CD14-positive monocyte (primary cell): ENCODE results near the gene CELA3B. TPM values are rescaled to one million over a fixed set of nuclear protein-coding genes. Genes with fewer than 3 reads are reported as not detected.
"Not testable (repeated sequence)": the region's sequence is repeated elsewhere in the genome, so short reads cannot be mapped to it uniquely, and the experiment has no call there.

Experiments used
- DNase-seq, 3 donors: peaks; one replicate each; pipeline ENCODE4 v3.0.0-alpha.2; 2011 to 2022
- H2AFZ ChIP-seq: 2 replicates; pipeline ENCODE4 v1.6.0; 2012; ENCODE audit warnings: mild to moderate bottlenecking, low read depth, low read length, inconsistent platforms; ENCODE audit not compliant: insufficient read depth, poor library complexity, severe bottlenecking
- H3K27ac ChIP-seq, 2 donors: 1 replicate in 1 of 2; 2 replicates in 1 of 2; pipeline ENCODE4 v1.5.1; 2012 to 2013; ENCODE audit warnings: low read length in 2 of 2, control low read depth in 1 of 2, inconsistent platforms in 1 of 2, low read depth in 1 of 2, mild to moderate bottlenecking in 1 of 2
- H3K27me3 ChIP-seq, 2 donors: one replicate each; pipeline versions ENCODE4 v1.6.0 to v1.6.1; 2011 to 2013; ENCODE audit warnings: low read length in 2 of 2; ENCODE audit not compliant: control insufficient read depth in 2 of 2, insufficient read depth in 2 of 2
- H3K36me3 ChIP-seq, 2 donors: replicated peaks in 1 of 2; 1 replicate in 1 of 2; 2 replicates in 1 of 2; pipeline versions ENCODE4 v1.5.1 to v1.6.1; 2012 to 2013; ENCODE audit warnings: low read length in 2 of 2, control low read depth in 1 of 2, inconsistent platforms in 1 of 2, mild to moderate bottlenecking in 1 of 2; ENCODE audit not compliant: insufficient read depth in 2 of 2, control insufficient read depth in 1 of 2
- H3K4me1 ChIP-seq, 2 donors: 1 replicate in 1 of 2; 2 replicates in 1 of 2; pipeline versions ENCODE4 v1.5.1 to v1.6.1; 2012 to 2013; ENCODE audit warnings: low read length in 2 of 2, control low read depth in 1 of 2, inconsistent platforms in 1 of 2, mild to moderate bottlenecking in 1 of 2, moderate library complexity in 1 of 2; ENCODE audit not compliant: insufficient read depth in 2 of 2, control insufficient read depth in 1 of 2
- H3K4me2 ChIP-seq: replicated peaks from 2 replicates; pipeline ENCODE3; 2012; ENCODE audit warnings: low read length, moderate library complexity, mild to moderate bottlenecking; ENCODE audit not compliant: poor library complexity, severe bottlenecking; ENCODE audit errors: extremely low read depth
- H3K4me3 ChIP-seq, 3 experiments: fragments of 200-600 bp in 1 of 3; sonication (generic) in 1 of 3; replicated peaks in 1 of 3; 1 replicate in 2 of 3; 2 replicates in 1 of 3; pipeline ENCODE4 v1.5.1; 2011 to 2013; ENCODE audit warnings: low read length in 3 of 3, mild to moderate bottlenecking in 3 of 3, control low read depth in 2 of 3, low read depth in 2 of 3, inconsistent platforms in 1 of 3, moderate library complexity in 1 of 3
- H3K79me2 ChIP-seq: 2 replicates; pipeline ENCODE4 v1.6.0; 2012; ENCODE audit warnings: mild to moderate bottlenecking, control low read depth, inconsistent platforms, low read length, moderate library complexity; ENCODE audit not compliant: insufficient read depth
- H3K9ac ChIP-seq: 2 replicates; pipeline ENCODE4 v1.6.0; 2017; ENCODE audit warnings: low read length, mild to moderate bottlenecking; ENCODE audit not compliant: insufficient read depth, poor library complexity, severe bottlenecking
- H3K9me3 ChIP-seq, 2 donors: replicated peaks in 1 of 2; 1 replicate in 1 of 2; 2 replicates in 1 of 2; pipeline versions ENCODE4 v1.5.1 to v1.6.1; 2012 to 2013; ENCODE audit warnings: low read length in 2 of 2, control low read depth in 1 of 2; ENCODE audit not compliant: control insufficient read depth in 1 of 2, insufficient read depth in 1 of 2
- H4K20me1 ChIP-seq: 2 replicates; pipeline ENCODE4 v1.6.0; 2012; ENCODE audit warnings: mild to moderate bottlenecking, low read length, control low read depth, moderate library complexity; ENCODE audit not compliant: insufficient read depth
- H3K27ac Mint-ChIP-seq, 7 donors: one replicate each; pipeline ENCODE4 v1.8.0; 2020; ENCODE audit warnings: mild to moderate bottlenecking in 7 of 7, mixed read lengths in 7 of 7, moderate library complexity in 6 of 7, inconsistent platforms in 2 of 7
- H3K27me3 Mint-ChIP-seq, 3 donors: one replicate each; pipeline ENCODE4 v1.8.0; 2021 to 2022; ENCODE audit warnings: low read depth in 3 of 3, mild to moderate bottlenecking in 3 of 3, mixed read lengths in 3 of 3, moderate library complexity in 3 of 3, inconsistent platforms in 1 of 3
- H3K36me3 Mint-ChIP-seq, 2 donors: one replicate each; pipeline ENCODE4 v1.8.0; 2020; ENCODE audit warnings: mixed read lengths in 2 of 2, inconsistent platforms in 1 of 2, mild to moderate bottlenecking in 1 of 2
- H3K4me1 Mint-ChIP-seq: one replicate; pipeline ENCODE4 v1.8.0; 2020; ENCODE audit warnings: mild to moderate bottlenecking, mixed read lengths
- H3K4me3 Mint-ChIP-seq, 2 donors: one replicate each; pipeline ENCODE4 v1.8.0; 2020; ENCODE audit warnings: mild to moderate bottlenecking in 2 of 2, mixed read lengths in 2 of 2, moderate library complexity in 1 of 2
- H3K9me3 Mint-ChIP-seq, 7 donors: one replicate each; pipeline ENCODE4 v1.8.0; 2020 to 2022; ENCODE audit warnings: mixed read lengths in 7 of 7, mild to moderate bottlenecking in 6 of 7, moderate library complexity in 6 of 7, inconsistent platforms in 2 of 7
- CTCF ChIP-seq: fragments of 200-600 bp; IDR thresholded peaks from one replicate; pipeline ENCODE4 v1.8.0; 2022; ENCODE audit warnings: antibody characterized with exemption, mild to moderate bottlenecking
- whole genome bisulfite sequencing: methylation state at CpG from one replicate; pipeline ENCODE4 v1.1.5; 2013; ENCODE audit warnings: missing lambda C conversion rate; ENCODE audit not compliant: insufficient coverage; 5-methylcytosine and 5-hydroxymethylcytosine counted together
- intact Hi-C, 2 donors: fragments of 100-400 bp; cut with micrococcal nuclease; formaldehyde crosslinking; loops; one replicate each; pipeline versions ENCODE4 v1.15.0 to v1.15.1; 2023
- polyA minus RNA-seq: library from RNA; depleted of rRNA, polyadenylated mRNA; stranded (reverse); fragments of >200 nt; gene quantifications from 2 replicates; pipeline ENCODE4 v1.2.3, GENCODE V29; 2012
- polyA plus RNA-seq, 3 donors: library from polyadenylated mRNA; depleted of rRNA in 1 of 3; unstranded in 2 of 3; stranded (reverse) in 1 of 3; fragments of 300-500 nt in 2 of 3; fragments of >200 nt in 1 of 3; fragmentation: Illumina TruSeq in 2 of 3; gene quantifications; 1 replicate in 2 of 3; 2 replicates in 1 of 3; pipeline ENCODE4 v1.2.3, GENCODE V29; 2012 to 2021
- total RNA-seq, 12 experiments: library from RNA in 1 of 12; stranded (reverse) in 1 of 12; fragments of 120-200 nt in 1 of 12; gene quantifications; one replicate each; pipeline ENCODE4 v1.2.4 and lab custom pipeline; 2013 to 2026; ENCODE audit warnings: mixed read lengths in 6 of 12, inconsistent platforms in 1 of 12

CELA3B gene
- total RNA-seq (2013) = not detected
- polyA plus RNA-seq = not detected
- polyA minus RNA-seq = not detected in 2 replicates
- total RNA-seq (lab: John Stamatoyannopoulos, UW) = 0 to 0.45 (median 0) reads per million in 11 experiments

- H3K4me1 Mint-ChIP-seq, H3K36me3 Mint-ChIP-seq, H3K4me2 ChIP-seq, H2AFZ ChIP-seq, H3K4me1 ChIP-seq, H3K36me3 ChIP-seq, intact Hi-C loops, H3K9ac ChIP-seq, H3K79me2 ChIP-seq, DNase-seq, H3K27ac ChIP-seq, H3K27me3 Mint-ChIP-seq, H3K4me3 ChIP-seq, H3K4me3 Mint-ChIP-seq, H3K27me3 ChIP-seq, H3K9me3 Mint-ChIP-seq, H3K9me3 ChIP-seq, H4K20me1 ChIP-seq: not testable (repeated sequence)
- H3K27ac Mint-ChIP-seq = peak within 1 kb of the TSS in 1 of 7 donors; percentile 37
- 100% methylated on average over 6 of the region's 9 CpGs for WGBS
These were observed at the start of gene CELA3B for GRCh38 chr1:21976703-21977239. TSS of gene CELA3B (plus strand) at chr1:21977022. CDS start at chr1:21977040, 18 bp downstream.

GRCh38 chr1:21927533-21928237 lies 49.1 kb upstream of the CELA3B start:
- Mint-ChIP-seq H3K4me3 (no peak overlapping the region), H3K9me3 (no peaks in the 10 kb centered on the region), H3K27ac (no peak overlapping the region), H3K4me1 (peaks cover 19% of the 10 kb centered on the region), H3K27me3 (peaks cover 0 to 9% (median 0%) of the 10 kb centered on the region in 3 donors), H3K36me3 (no peaks in the 10 kb centered on the region)
- Histone ChIP-seq H3K79me2 (no peaks in the 10 kb centered on the region), H3K27ac (no peak overlapping the region), H4K20me1 (no peaks in the 10 kb centered on the region), H3K4me2 (no peak overlapping the region), H3K4me3 (no peak overlapping the region), H2AFZ (no peak overlapping the region), H3K4me1 (peaks cover 6 to 9% of the 10 kb centered on the region in 2 donors), H3K9me3 (no peaks in the 10 kb centered on the region), H3K9ac (no peak overlapping the region), H3K27me3 (no peaks in the 10 kb centered on the region), H3K36me3 (no peaks in the 10 kb centered on the region)
- TF ChIP-seq CTCF = no peak
- WGBS = 96% methylated on average over 5 of the region's 12 CpGs
- intact Hi-C loops = no loop called here
- DNase-seq = no peak
